Parathyroid adenoma (tissue), 2 donors: ENCODE data around the gene TEAD4.

Source experiments
- H2AFZ ChIP-seq: fragments of 300-600 bp; sonication (generic); one replicate; pipeline ENCODE4 v1.7.0; 2017; ENCODE audit warnings: antibody characterized with exemption, mild to moderate bottlenecking
- H3K27ac ChIP-seq: fragments of 300-600 bp; sonication (generic); one replicate; pipeline ENCODE4 v1.7.0; 2017
- H3K27me3 ChIP-seq: fragments of 300-600 bp; sonication (generic); one replicate; pipeline ENCODE4 v1.7.0; 2017; ENCODE audit warnings: low read length; ENCODE audit not compliant: control insufficient read depth, insufficient read depth
- H3K36me3 ChIP-seq: fragments of 300-600 bp; sonication (generic); one replicate; pipeline ENCODE4 v1.7.0; 2017; ENCODE audit warnings: low read length; ENCODE audit not compliant: control insufficient read depth, insufficient read depth
- H3K4me1 ChIP-seq: fragments of 300-600 bp; sonication (generic); one replicate; pipeline ENCODE4 v1.7.0; 2017; ENCODE audit warnings: control low read depth
- H3K4me2 ChIP-seq: fragments of 300-600 bp; sonication (generic); one replicate; pipeline ENCODE4 v1.7.0; 2017; ENCODE audit warnings: low read length
- H3K4me3 ChIP-seq: fragments of 300-600 bp; sonication (generic); one replicate; pipeline ENCODE4 v1.7.0; 2017; ENCODE audit warnings: low read depth, low read length
- H3K79me2 ChIP-seq: fragments of 300-600 bp; sonication (generic); one replicate; pipeline ENCODE4 v1.7.0; 2017; ENCODE audit warnings: control low read depth
- H3K9ac ChIP-seq: fragments of 300-600 bp; sonication (generic); one replicate; pipeline ENCODE4 v1.7.0; 2017; ENCODE audit warnings: mild to moderate bottlenecking
- H3K9me3 ChIP-seq: fragments of 300-600 bp; sonication (generic); one replicate; pipeline ENCODE4 v1.7.0; 2017; ENCODE audit warnings: low read length; ENCODE audit not compliant: control insufficient read depth
- CTCF ChIP-seq: fragments of 300-600 bp; sonication (generic); IDR thresholded peaks from one replicate; pipeline ENCODE4 v1.7.0; 2017; ENCODE audit warnings: antibody characterized with exemption, mild to moderate bottlenecking
- donor health status: primary hyperparathyroidism.

The TEAD4 gene

GRCh38 chr12:3020399-3020798 lies 61.2 kb downstream of the TEAD4 start:
- no peak overlapping the region for H3K27ac ChIP-seq
- H3K4me3 ChIP-seq = no peak overlapping the region
- H3K27me3 ChIP-seq = no peaks in the 10 kb centered on the region
- H3K36me3 ChIP-seq = no peaks in the 10 kb centered on the region
- no peaks in the 10 kb centered on the region for H3K4me1 ChIP-seq
- TF ChIP-seq CTCF = no peak
- no peak overlapping the region for H2AFZ ChIP-seq
- H3K4me2 ChIP-seq = no peak overlapping the region
- H3K9ac ChIP-seq = no peak overlapping the region
- no peaks in the 10 kb centered on the region for H3K79me2 ChIP-seq
- no peaks in the 10 kb centered on the region for H3K9me3 ChIP-seq

- Histone ChIP-seq H3K9me3 (no peaks in the 10 kb centered on the region), H3K27me3 (no peaks in the 10 kb centered on the region), H3K4me1 (no peaks in the 10 kb centered on the region), H3K4me3 (no peak overlapping the region), H3K27ac (no peak overlapping the region), H3K4me2 (no peak overlapping the region), H3K36me3 (no peaks in the 10 kb centered on the region), H2AFZ (no peak overlapping the region), H3K79me2 (no peaks in the 10 kb centered on the region), H3K9ac (no peak overlapping the region)
- TF ChIP-seq CTCF = no peak
These were observed 61.7 kb downstream of the TEAD4 start for GRCh38 chr12:3020850-3021435.

- H3K4me3 ChIP-seq = no peak overlapping the region
- TF ChIP-seq CTCF = no peak
- no peak overlapping the region for H3K4me2 ChIP-seq
- no peak overlapping the region for H3K9ac ChIP-seq
- H2AFZ ChIP-seq = no peak overlapping the region
- no peaks in the 10 kb centered on the region for H3K27me3 ChIP-seq
- no peak overlapping the region for H3K27ac ChIP-seq
- H3K36me3 ChIP-seq = no peaks in the 10 kb centered on the region
- no peaks in the 10 kb centered on the region for H3K79me2 ChIP-seq
- H3K9me3 ChIP-seq = no peaks in the 10 kb centered on the region
- H3K4me1 ChIP-seq = no peaks in the 10 kb centered on the region
These were observed 63.2 kb downstream of the TEAD4 start for GRCh38 chr12:3022411-3022810.

GRCh38 chr12:3022961-3023360 lies 63.8 kb downstream of the TEAD4 start:
- no peak overlapping the region for H3K4me3 ChIP-seq
- H3K27me3 ChIP-seq = no peaks in the 10 kb centered on the region
- no peak overlapping the region for H2AFZ ChIP-seq
- H3K79me2 ChIP-seq = no peaks in the 10 kb centered on the region
- TF ChIP-seq CTCF = no peak
- H3K4me1 ChIP-seq = no peaks in the 10 kb centered on the region
- no peaks in the 10 kb centered on the region for H3K36me3 ChIP-seq
- no peak overlapping the region for H3K4me2 ChIP-seq
- no peak overlapping the region for H3K9ac ChIP-seq
- H3K27ac ChIP-seq = no peak overlapping the region
- H3K9me3 ChIP-seq = no peaks in the 10 kb centered on the region

GRCh38 chr12:3028108-3028507 lies 68.9 kb downstream of the TEAD4 start:
- Histone ChIP-seq H3K9ac (no peak overlapping the region), H3K27ac (no peak overlapping the region), H3K4me2 (no peak overlapping the region), H2AFZ (no peak overlapping the region), H3K4me1 (no peaks in the 10 kb centered on the region), H3K4me3 (no peak overlapping the region), H3K79me2 (no peaks in the 10 kb centered on the region), H3K27me3 (no peaks in the 10 kb centered on the region), H3K36me3 (no peaks in the 10 kb centered on the region), H3K9me3 (no peaks in the 10 kb centered on the region)
- TF ChIP-seq CTCF = no peak
